Ovary (tissue), 9 donors: ENCODE data around the gene GORASP2. TPM values are rescaled to one million over a fixed set of nuclear protein-coding genes. Genes with fewer than 3 reads are reported as not detected.

Experiments
- DNase-seq, 5 donors: peaks; one replicate each; pipeline ENCODE4 v3.0.0-alpha.2; 2019 to 2020
- H3K27ac ChIP-seq, 2 donors: fragments of 200-600 bp; one replicate each; pipeline versions ENCODE4 v1.5.1 to v1.8.0; 2019 to 2022
- H3K27me3 ChIP-seq: fragments of 200-600 bp; one replicate; pipeline ENCODE4 v1.8.0; 2022
- H3K36me3 ChIP-seq: fragments of 200-600 bp; sonication (generic); one replicate; pipeline ENCODE4 v1.5.1; 2019
- H3K4me1 ChIP-seq: one replicate; pipeline ENCODE4 v1.8.1; 2013; ENCODE audit warnings: mild to moderate bottlenecking, moderate library complexity; ENCODE audit not compliant: insufficient read depth
- H3K4me3 ChIP-seq: fragments of 200-600 bp; sonication (generic); one replicate; pipeline ENCODE4 v1.5.1; 2017
- H3K9me3 ChIP-seq, 2 donors: fragments of 200-600 bp in 1 of 2; sonication (generic) in 1 of 2; one replicate each; pipeline versions ENCODE4 v1.5.1 to v1.8.1; 2013 to 2019; ENCODE audit warnings: mild to moderate bottlenecking in 1 of 2, moderate library complexity in 1 of 2
- EP300 ChIP-seq: sonication (generic); formaldehyde crosslinking; IDR thresholded peaks from one replicate; pipeline ENCODE4 v1.6.1; 2017; ENCODE audit warnings: antibody characterized with exemption
- POLR2A ChIP-seq: fragments of 450-650 bp; IDR thresholded peaks from one replicate; pipeline ENCODE4 v1.6.1; 2017; ENCODE audit warnings: antibody characterized with exemption, mild to moderate bottlenecking, moderate library complexity
- WGBS, 3 donors: extraction: QIAGEN DNeasy Blood & Tissue Kit in 1 of 3; methylation state at CpG; one replicate each; pipeline versions ENCODE4 v1.1.5 to v1.1.7; 2013 to 2017; 5-methylcytosine and 5-hydroxymethylcytosine counted together
- intact Hi-C, 4 donors: fragments of 100-400 bp; cut with DNase I; formaldehyde crosslinking; loops; one replicate each; pipeline versions ENCODE4 v1.11.0 to v1.15.1; 2022 to 2023
- polyA plus RNA-seq, 2 donors: library from polyadenylated mRNA; stranded (reverse); fragments of 200-250 nt in 1 of 2; fragments of 350-450 nt in 1 of 2; fragmentation: Illumina TruSeq in 1 of 2; extraction: RNeasy Lipid Tissue Mini Kit (QIAGEN cat#74804) in 1 of 2; gene quantifications; one replicate each; pipeline ENCODE4 v1.2.3, GENCODE V29; 2013 to 2014
- total RNA-seq, 7 donors: library from RNA; depleted of rRNA in 2 of 7; stranded (reverse); fragments of >200 nt in 2 of 7; fragmentation: NEBNext Ultra II Directional in 3 of 7; extraction: Animal tissue kit (Norgen Biotek cat#: 25700) in 3 of 7; gene quantifications; one replicate each; pipeline versions ENCODE4 v1.1.0 to v1.2.4, GENCODE V29; 2016 to 2023
- TF ChIP-seq, protein P1 (sequence below), 3 donors: fragments of 450-650 bp in 2 of 3; fragments of 200-600 bp in 1 of 3; IDR thresholded peaks; one replicate each; pipeline versions ENCODE4 v1.5.1 to v1.8.0; 2016 to 2022; ENCODE audit warnings: antibody characterized with exemption in 3 of 3, mild to moderate bottlenecking in 1 of 3
- donor health status: DM: no; HTN: no; CAD: no; lungs with moderate emphysema.
- donor health status: DM: no; HTN: no; CAD: no.
- donor health status: Bipolar disorder and iron deficiency.
- donor health status: DM: yes; HTN: yes; CAD: no.
- donor health status: DM: no; HTN: no; CAD: no.
- donor health status: DM: yes; HTN: yes; CAD: no.

The GORASP2 gene
- total and polyA plus RNA-seq, 9 donors = 23.8 to 132 (median 71.0) TPM

DNA sequence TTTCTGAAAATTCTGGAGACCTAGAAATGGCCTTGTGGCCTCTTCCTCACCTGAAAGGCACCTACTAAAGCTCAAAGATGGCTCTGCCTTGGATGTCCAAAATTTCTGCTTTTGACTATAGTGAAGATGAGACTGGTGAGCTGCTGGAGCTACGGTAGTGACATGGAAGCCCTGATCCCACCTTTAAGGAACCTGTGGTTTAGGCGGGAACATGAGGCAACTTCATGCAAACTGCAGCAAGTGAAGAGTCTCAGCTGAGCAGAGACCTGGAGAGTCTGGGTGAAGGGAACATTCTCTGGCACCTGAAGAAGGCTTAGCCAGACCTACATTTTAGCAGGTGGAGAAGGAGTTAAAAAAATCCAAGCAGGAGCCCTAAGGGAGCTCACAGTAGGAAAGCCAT lies 40.0 kb downstream of the GORASP2 start:
- H3K4me1 ChIP-seq = peaks cover 2% of the 10 kb centered on the region
- 84 to 98% (median 92%) methylated on average over 2 of the region's 2 CpGs for WGBS, 3 donors
- TF ChIP-seq, protein P1, sequence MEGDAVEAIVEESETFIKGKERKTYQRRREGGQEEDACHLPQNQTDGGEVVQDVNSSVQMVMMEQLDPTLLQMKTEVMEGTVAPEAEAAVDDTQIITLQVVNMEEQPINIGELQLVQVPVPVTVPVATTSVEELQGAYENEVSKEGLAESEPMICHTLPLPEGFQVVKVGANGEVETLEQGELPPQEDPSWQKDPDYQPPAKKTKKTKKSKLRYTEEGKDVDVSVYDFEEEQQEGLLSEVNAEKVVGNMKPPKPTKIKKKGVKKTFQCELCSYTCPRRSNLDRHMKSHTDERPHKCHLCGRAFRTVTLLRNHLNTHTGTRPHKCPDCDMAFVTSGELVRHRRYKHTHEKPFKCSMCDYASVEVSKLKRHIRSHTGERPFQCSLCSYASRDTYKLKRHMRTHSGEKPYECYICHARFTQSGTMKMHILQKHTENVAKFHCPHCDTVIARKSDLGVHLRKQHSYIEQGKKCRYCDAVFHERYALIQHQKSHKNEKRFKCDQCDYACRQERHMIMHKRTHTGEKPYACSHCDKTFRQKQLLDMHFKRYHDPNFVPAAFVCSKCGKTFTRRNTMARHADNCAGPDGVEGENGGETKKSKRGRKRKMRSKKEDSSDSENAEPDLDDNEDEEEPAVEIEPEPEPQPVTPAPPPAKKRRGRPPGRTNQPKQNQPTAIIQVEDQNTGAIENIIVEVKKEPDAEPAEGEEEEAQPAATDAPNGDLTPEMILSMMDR (IDR thresholded peaks at IDR 0.05) = no peak
- TF ChIP-seq POLR2A = no peak
- TF ChIP-seq EP300 = no peak

DNA sequence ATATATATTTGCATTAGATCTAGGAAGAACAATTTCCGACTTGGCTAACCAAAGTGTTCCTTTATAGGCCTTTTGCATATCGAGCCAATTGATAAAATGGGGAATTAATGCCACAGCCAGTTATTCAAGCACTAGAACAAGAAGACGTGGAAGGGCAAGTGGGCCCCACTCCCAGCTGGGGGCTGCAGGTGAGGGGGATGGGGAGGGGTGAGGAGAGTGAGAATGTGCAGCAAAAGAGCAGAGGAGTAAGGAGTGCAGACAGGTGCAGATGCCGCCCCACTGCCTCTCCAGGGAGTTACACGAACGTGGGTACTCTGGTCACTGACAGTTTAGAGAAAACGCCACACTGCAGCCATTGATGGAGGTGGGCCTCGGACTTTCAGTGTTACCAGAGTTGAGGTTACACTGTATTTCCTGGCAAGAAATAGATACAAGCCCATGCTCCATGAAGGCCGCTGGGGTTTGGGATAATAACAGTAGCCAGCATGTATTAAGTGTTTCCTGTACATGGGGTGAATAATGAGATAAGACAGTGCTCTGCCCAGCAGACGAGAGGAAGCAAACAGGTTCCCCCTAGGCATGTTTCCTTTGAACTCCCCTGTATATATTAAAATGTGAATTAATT lies 40.9 kb downstream of the GORASP2 start:
- Histone ChIP-seq H3K9me3 (no peaks in the 10 kb centered on the region), H3K4me3 (no peak overlapping the region), H3K36me3 (no peaks in the 10 kb centered on the region), H3K4me1 (peaks cover 2% of the 10 kb centered on the region), H3K27me3 (no peaks in the 10 kb centered on the region), H3K27ac (no peak overlapping the region)
- 46 to 54% (median 47%) methylated on average over 10 of the region's 10 CpGs for WGBS, 3 donors
- DNase-seq = no peak
- no peak for TF ChIP-seq EP300
- TF ChIP-seq, protein P1 (IDR thresholded peaks at IDR 0.05) = no peak
- no peak for TF ChIP-seq POLR2A
- intact Hi-C loops = loop anchor here (5.0 to 10.0 kb wide), 4 partner anchors 192 to 1142 kb away; partner anchors contain the start of gene TLK1 (in 1 of the 4)

More for the DNA sequence above, 40.0 kb downstream of the GORASP2 start:
- H3K27me3 ChIP-seq = no peaks in the 10 kb centered on the region
- H3K36me3 ChIP-seq = no peaks in the 10 kb centered on the region
- DNase-seq = no peak
- intact Hi-C loops = no loop called here
- no peak overlapping the region for H3K27ac ChIP-seq
- H3K9me3 ChIP-seq = no peaks in the 10 kb centered on the region
- H3K4me3 ChIP-seq = no peak overlapping the region

DNA sequence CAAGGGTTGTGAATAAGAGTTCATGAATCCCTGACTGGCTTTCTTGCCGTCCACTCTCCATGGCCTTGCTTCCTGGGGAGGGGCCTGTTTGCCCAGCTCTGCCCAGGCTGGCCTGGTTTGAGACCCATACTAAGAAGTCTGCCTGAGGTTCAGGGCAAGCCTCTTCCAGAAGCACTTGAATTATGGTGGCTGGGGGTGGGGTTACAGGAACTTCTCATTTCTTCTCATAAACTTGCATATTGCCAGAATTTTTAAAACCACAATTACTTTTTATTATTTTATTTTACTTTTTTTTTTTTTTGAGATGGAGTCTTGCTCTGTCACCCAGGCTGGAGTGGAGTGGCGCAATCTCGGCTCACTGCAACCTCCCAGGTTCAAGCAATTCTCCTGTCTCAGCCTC lies 42.0 kb downstream of the GORASP2 start:
- H3K27ac ChIP-seq = no peak overlapping the region
- no peak for DNase-seq
- no peaks in the 10 kb centered on the region for H3K9me3 ChIP-seq
- H3K36me3 ChIP-seq = no peaks in the 10 kb centered on the region
- no peaks in the 10 kb centered on the region for H3K27me3 ChIP-seq
- intact Hi-C loops = loop anchor here (5.0 to 10.0 kb wide), 4 partner anchors 191 to 1141 kb away; partner anchors contain the start of gene TLK1 (in 1 of the 4)
- no peak overlapping the region for H3K4me3 ChIP-seq
- peaks cover 2% of the 10 kb centered on the region for H3K4me1 ChIP-seq
- TF ChIP-seq POLR2A (no peak), EP300 (no peak)
- TF ChIP-seq, protein P1 (IDR thresholded peaks at IDR 0.05) = no peak
- WGBS, 3 donors = 74 to 89% (median 81%) methylated on average over 3 of the region's 3 CpGs

DNA sequence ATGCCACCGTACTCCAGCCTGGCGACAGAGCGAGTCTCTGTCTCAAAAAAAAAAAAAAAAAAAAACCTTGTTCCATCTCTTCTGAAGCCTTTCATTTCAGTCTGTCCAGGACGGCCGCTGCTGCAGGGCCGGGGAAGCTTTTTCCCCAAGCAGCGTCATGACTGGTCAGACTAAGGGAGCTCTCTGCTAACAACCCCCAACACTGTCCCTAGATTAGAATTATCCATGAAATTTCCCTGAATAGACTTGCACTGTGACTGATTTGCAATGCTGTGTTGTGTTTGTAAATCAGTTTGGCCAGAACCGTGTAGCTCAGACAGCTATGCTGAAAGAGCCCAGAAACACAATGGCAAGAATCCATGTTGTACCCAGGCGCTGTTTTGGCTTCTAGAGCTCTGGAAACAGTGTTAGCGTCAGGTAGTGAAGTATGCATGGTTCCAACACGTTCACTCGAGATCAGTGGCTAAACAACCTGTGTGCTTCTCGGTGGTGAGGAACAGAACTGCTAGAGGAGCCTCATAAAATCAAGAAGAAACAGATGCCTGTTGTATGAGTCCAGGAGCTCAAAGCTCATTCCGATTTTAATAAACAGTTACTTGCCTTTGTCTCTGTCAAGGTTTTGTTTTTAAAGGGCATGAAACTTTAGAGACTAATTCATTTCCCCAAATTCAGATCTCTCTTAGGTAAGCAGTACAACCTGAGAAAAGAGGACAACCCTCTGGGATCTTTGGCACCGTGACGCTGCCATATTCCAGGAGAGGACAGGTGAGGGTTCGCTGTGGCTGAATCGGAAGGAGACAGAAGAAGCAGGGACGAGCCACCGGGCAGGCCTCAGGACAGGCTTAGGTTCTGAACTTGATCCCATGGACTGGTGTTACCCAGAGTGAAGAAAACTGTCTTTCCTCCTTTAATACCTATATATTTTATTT lies 43.5 kb downstream of the GORASP2 start:
- 54 to 67% (median 60%) methylated on average over 20 of the region's 20 CpGs for WGBS, 3 donors
- no peaks in the 10 kb centered on the region for H3K27me3 ChIP-seq
- no peak overlapping the region for H3K4me3 ChIP-seq
- no peaks in the 10 kb centered on the region for H3K9me3 ChIP-seq
- peaks cover 2% of the 10 kb centered on the region for H3K4me1 ChIP-seq
- TF ChIP-seq POLR2A = no peak
- TF ChIP-seq, protein P1 (IDR thresholded peaks at IDR 0.05) = no peak
- no peak for TF ChIP-seq EP300
- H3K36me3 ChIP-seq = no peaks in the 10 kb centered on the region
- no peak for DNase-seq
- H3K27ac ChIP-seq = no peak overlapping the region
- intact Hi-C loops = loop anchor here (1.0 to 10.0 kb wide), 5 partner anchors 190 to 1140 kb away; partner anchors contain the start of gene TLK1 (in 1 of the 4)
